A549 treated with Hydrocortisone at 1 μM for 4 hours (cell line): ENCODE data around the gene LATS1. TPM values are rescaled to one million over a fixed set of nuclear protein-coding genes. Genes with fewer than 3 reads are reported as not detected.

Experiments
- total RNA-seq: library from RNA; stranded (reverse); fragments of 200-300 nt; extraction: Qiagen RNA extraction; gene quantifications from 5 replicates; pipeline ENCODE4 v1.2.3, GENCODE V29; 2022

Gene LATS1
- total RNA-seq = 4.8 to 8.2 TPM (median 8.0 TPM) in 5 replicates

DNA sequence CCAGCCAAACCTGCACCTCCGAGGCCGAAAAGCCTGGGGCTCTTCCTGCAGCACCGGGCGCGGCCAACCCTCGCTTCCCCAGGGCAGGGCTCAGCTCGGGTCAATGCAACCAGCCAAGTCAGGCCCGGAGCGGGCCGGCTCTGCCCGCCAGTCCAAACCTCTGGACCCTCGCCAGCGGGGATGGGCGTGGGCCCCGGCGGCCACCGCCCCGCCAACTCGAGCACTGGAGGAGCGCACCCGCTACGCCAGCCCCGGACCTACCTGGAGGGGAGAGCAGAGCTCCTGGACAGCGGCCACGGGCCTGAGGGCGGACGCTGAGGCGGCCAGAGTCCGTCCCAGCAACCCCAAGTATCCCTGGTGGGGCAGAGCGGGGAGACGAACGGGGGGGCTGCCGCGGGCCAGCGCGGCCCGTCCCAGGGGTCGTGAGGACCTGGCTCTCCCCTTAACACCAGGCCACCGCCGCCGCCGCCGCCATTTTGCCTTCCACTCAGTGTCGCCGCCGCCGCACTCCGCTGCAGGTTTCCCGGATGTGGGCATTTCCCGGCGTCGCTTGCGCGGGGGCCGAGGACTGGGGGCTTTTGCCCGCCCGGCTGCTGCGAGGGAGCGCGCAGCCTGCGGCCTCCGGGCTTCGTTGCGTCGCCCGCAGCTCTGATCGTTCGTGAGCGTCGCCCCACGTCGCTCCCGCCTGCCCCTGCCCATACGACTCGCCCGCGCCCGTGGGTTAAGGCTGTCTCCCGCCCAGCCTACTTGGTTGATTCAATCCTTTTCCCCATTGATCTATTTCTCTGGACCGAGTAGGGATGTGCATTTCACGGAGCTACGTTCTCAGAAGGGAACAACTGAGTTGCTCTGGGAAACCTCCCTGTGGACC is at the start of gene LATS1:
Gene LATS1, minus strand, starts transcription at position 514 of the 871 bp plus-strand sequence. CDS start 15,975 bp downstream, outside the sequence.

DNA sequence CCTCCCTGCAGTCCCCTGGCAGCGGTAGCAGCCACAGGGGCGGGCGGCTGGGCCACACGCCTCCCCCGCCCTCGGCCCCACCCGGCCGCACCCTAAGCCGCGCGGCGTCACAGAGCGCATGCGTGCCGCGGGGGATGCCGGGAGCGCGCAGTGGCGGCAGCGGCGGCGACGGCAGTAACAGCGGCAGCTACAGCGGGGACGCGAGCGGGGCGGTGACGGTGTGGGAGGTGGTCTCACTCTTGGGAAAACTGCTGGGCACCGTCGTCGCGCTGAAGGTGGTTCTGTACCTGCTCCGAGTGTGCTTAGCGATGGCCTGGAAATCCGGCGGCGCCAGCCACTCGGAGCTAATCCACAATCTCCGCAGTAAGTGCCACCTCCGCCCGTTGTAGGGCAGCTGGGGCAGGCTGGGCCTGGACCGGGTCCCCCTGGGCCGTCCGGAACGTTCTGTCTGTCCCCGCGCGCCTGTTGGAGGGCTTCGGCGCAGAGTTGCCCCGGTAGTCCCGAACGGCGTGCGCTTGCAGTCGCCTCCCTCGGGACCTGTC is 31.8 kb upstream of the LATS1 start, which contains the start of gene PCMT1:
Gene PCMT1, plus strand, starts transcription at position 148 of the 542 bp plus-strand sequence. Its CDS starts 161 bp downstream, at position 309.

DNA sequence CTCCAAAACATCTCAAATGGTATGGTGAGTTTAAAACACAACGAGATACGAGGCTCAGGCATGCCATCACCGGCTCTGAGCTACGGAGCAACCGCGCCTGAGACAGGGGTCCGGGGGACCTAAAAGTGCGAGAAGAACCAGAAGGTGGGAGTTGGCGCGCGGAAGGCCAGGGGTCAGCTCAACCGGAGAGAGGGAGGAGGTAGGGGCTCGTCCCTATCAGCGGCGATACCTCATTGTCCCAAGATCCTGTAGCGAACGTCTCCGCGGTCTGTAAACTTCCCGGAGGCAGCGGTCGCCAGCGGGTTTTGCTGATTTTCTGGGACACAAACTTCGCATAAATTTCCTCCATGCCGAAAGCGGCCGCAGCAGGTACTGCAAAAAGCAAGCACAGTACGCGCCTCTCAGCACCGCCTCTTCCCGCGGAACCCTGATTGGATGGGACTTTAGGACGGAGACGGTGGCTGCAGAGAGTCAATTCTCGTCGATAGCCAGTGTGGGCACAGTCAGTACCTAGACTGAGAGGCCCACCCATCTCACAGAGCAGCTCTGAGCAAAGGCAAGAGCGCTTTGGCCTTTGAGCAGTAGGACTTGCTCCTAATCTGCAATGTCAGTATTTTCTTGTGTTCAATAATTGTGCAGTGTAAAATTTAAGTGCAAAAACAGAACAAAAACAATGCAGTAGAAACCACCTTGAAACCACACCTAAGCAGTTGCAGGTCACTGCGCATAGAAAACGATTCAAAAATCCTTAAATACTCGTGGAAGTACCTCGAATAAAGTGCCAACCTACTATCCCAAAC is 28.4 kb upstream of the LATS1 start, which contains the start of gene NUP43:
Gene NUP43, minus strand, starts transcription at position 383 of the 800 bp plus-strand sequence. Its CDS starts 34 bp downstream, at position 349.

GRCh38 chr6:149648148-149649145 is 69.5 kb downstream of the LATS1 start, which contains the start of gene KATNA1:
Gene KATNA1, minus strand, starts transcription at chr6:149648714. Its CDS starts 10,167 bp downstream, at chr6:149638547.

Other genes starting within 250 kb of the LATS1 start
- 0.03 to 0.12 TPM (median 0.06 TPM) in 4 of 5 replicates, not detected in the other for gene ZC3H12D, start 233.1 kb downstream of the LATS1 start, total RNA-seq
- gene PPIL4, start 172.1 kb downstream of the LATS1 start, total RNA-seq = 11.6 to 20.6 TPM (median 13.4 TPM) in 5 replicates
- 23.6 to 34.2 TPM (median 26.6 TPM) in 5 replicates for gene GINM1, start 151.7 kb downstream of the LATS1 start, total RNA-seq
- gene KATNA1, start 69.4 kb downstream of the LATS1 start, total RNA-seq = 10.3 to 15.0 TPM (median 11.1 TPM) in 5 replicates
- gene NUP43, start 28.4 kb upstream of the LATS1 start, total RNA-seq = 13.0 to 17.4 TPM (median 15.0 TPM) in 5 replicates
- 85.6 to 102 TPM (median 89.5 TPM) in 5 replicates for gene PCMT1, start 31.6 kb upstream of the LATS1 start, total RNA-seq
- gene LRP11, start 146.3 kb upstream of the LATS1 start, total RNA-seq = 26.4 to 34.5 TPM (median 34.0 TPM) in 5 replicates
- gene RAET1E, start 180.0 kb upstream of the LATS1 start, total RNA-seq = 1.9 to 3.3 TPM (median 2.8 TPM) in 5 replicates
- 6.6 to 11.2 TPM (median 9.7 TPM) in 5 replicates for gene RAET1G, start 205.0 kb upstream of the LATS1 start, total RNA-seq
- gene ULBP2, start 223.9 kb upstream of the LATS1 start, total RNA-seq = 3.2 to 4.0 TPM (median 3.6 TPM) in 5 replicates
- gene ULBP1, start 245.8 kb upstream of the LATS1 start, total RNA-seq = 0.77 to 0.89 TPM (median 0.83 TPM) in 5 replicates